Subcutaneous preadipocyte (primary cell): ENCODE measurements around the gene MRGPRX4. TPM values are rescaled to one million over a fixed set of nuclear protein-coding genes. Genes with fewer than 3 reads are reported as not detected.

Experiments used
- total RNA-seq: library from RNA; depleted of rRNA; stranded (reverse); fragments of >200 nt; gene quantifications from 2 replicates; pipeline ENCODE4 v1.2.3, GENCODE V29; 2012

Gene MRGPRX4
- not detected in 2 replicates for total RNA-seq

DNA sequence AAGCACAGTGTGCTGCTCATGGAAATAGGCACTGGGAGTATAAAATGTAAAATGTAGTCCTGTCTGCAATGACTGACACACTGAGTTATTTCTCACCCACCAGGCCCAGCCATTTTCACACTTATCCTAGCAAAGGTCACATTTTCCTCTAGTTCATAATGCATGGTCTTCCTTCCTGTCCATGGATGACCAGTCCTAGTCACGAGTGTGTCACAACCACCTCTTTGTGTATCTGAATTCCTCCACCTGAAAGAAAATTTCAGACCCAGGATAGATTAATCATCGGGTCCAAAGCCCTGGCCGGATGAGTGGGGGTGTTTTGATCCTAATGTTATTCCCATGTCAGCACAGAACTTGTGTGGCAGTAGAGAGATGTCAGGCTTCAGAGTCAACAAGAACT is at the start of gene MRGPRX4:
TSS of gene MRGPRX4 (plus strand) at position 172 of the 400 bp plus-strand sequence. CDS start 420 bp downstream, outside the sequence.

DNA sequence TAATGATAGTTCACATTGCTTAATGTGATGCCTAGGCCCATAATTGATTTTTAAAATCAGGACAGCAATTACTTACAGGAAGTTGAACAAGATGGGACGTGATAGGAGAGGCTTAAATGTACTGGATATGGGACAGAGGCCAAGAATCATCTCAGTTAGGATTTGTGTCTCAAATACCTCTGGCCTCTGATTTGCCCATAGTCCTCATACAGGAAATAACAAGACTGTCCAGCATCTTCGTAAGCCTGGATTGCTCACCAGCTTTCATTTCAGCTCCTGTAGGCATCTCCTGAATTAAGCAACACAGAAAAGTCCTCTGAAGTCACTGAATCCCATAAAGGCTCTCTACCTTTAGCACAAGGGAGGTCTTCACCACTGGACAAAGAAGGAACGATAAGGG is 40.3 kb upstream of the MRGPRX4 start, which contains the start of gene MRGPRX3:
TSS of gene MRGPRX3 (plus strand) at position 231 of the 400 bp plus-strand sequence. CDS start 4,632 bp downstream, outside the sequence.

Other genes with a start within 250 kb of the MRGPRX4 start
- gene SERGEF, start 159.8 kb upstream of the MRGPRX4 start, total RNA-seq, result 15.2 and 18.0 TPM in 2 replicates
- gene TPH1, start 126.6 kb upstream of the MRGPRX4 start, total RNA-seq, result under 0.01 TPM in 2 replicates
- gene SAAL1, start 66.8 kb upstream of the MRGPRX4 start, total RNA-seq, result 22.8 and 24.2 TPM in 2 replicates
- not detected in 2 replicates for gene MRGPRX3, start 40.3 kb upstream of the MRGPRX4 start, total RNA-seq
- gene SAA4, start 64.0 kb downstream of the MRGPRX4 start, total RNA-seq, result not detected in 2 replicates
- not detected in 2 replicates for gene SAA2, start 75.8 kb downstream of the MRGPRX4 start, total RNA-seq
- gene SAA1, start 93.4 kb downstream of the MRGPRX4 start, total RNA-seq, result not detected in 2 replicates
- 18.7 and 30.7 TPM in 2 replicates for gene HPS5, start 149.3 kb downstream of the MRGPRX4 start, total RNA-seq
- 76.8 and 80.9 TPM in 2 replicates for gene GTF2H1, start 149.7 kb downstream of the MRGPRX4 start, total RNA-seq
- gene LDHA, start 221.7 kb downstream of the MRGPRX4 start, total RNA-seq, result 755 and 862 TPM in 2 replicates
- gene LDHC, start 239.5 kb downstream of the MRGPRX4 start, total RNA-seq, result 0.78 TPM in 1 of 2 replicates, not detected in the other